ENCODE measurements around the gene GPN1.
"Not testable (repeated sequence)": the region's sequence is repeated elsewhere in the genome, so short reads cannot be mapped to it uniquely, and the experiment has no call there.

GPN1 gene

GRCh38 chr2:27627963-27628766 lies 685 bp upstream of the GPN1 start:
- TF ChIP-seq CTCF (IDR thresholded peaks at IDR 0.05; ENCODE audit: poor library complexity, severe bottlenecking), result no peak
- ATAC-seq (ENCODE audit: low read depth), result peak; percentile 71

GRCh38 chr2:27630257-27630656 lies 1.4 kb downstream of the GPN1 start:
- H3K27ac ChIP-seq (ENCODE audit: poor library complexity, severe bottlenecking); DNase-seq (ENCODE audit: low spot score); H3K4me3 ChIP-seq (ENCODE audit: severe bottlenecking); ATAC-seq (ENCODE audit: low read depth); H3K9me3 ChIP-seq (ENCODE audit: severe bottlenecking); H3K27me3 ChIP-seq (ENCODE audit: insufficient read depth, poor library complexity, severe bottlenecking): not testable (repeated sequence)
- H3K36me3 ChIP-seq (ENCODE audit: low read depth), result peaks cover 47% of the 10 kb centered on the region
- peaks cover 18% of the 10 kb centered on the region for H3K4me1 ChIP-seq (ENCODE audit: insufficient read depth, poor library complexity, severe bottlenecking)

More at GRCh38 chr2:27627963-27628766, 685 bp upstream of the GPN1 start:
- no peak for DNase-seq (ENCODE audit: low spot score)
- H3K27me3 ChIP-seq (ENCODE audit: insufficient read depth, poor library complexity, severe bottlenecking), result no peaks in the 10 kb centered on the region
- H3K4me3 ChIP-seq (ENCODE audit: severe bottlenecking), result peak overlapping the region; percentile 83
- H3K27ac ChIP-seq (ENCODE audit: poor library complexity, severe bottlenecking), result peak overlapping the region; percentile 95
- peaks cover 18% of the 10 kb centered on the region for H3K4me1 ChIP-seq (ENCODE audit: insufficient read depth, poor library complexity, severe bottlenecking)
- H3K36me3 ChIP-seq (ENCODE audit: low read depth), result peaks cover 33% of the 10 kb centered on the region
- H3K9me3 ChIP-seq (ENCODE audit: severe bottlenecking), result no peaks in the 10 kb centered on the region

- Histone ChIP-seq H3K9me3 (ENCODE audit: severe bottlenecking) (no peaks in the 10 kb centered on the region), H3K27ac (ENCODE audit: poor library complexity, severe bottlenecking) (no peak overlapping the region), H3K36me3 (ENCODE audit: low read depth) (peaks cover 87% of the 10 kb centered on the region), H3K4me1 (ENCODE audit: insufficient read depth, poor library complexity, severe bottlenecking) (peaks cover 16% of the 10 kb centered on the region), H3K4me3 (ENCODE audit: severe bottlenecking) (no peak overlapping the region), H3K27me3 (ENCODE audit: insufficient read depth, poor library complexity, severe bottlenecking) (no peaks in the 10 kb centered on the region)
- DNase-seq (ENCODE audit: low spot score) (no peak), ATAC-seq (ENCODE audit: low read depth) (no peak)
- no peak for TF ChIP-seq CTCF (IDR thresholded peaks at IDR 0.05; ENCODE audit: poor library complexity, severe bottlenecking)
Observed at GRCh38 chr2:27634291-27634690, 5.4 kb downstream of the GPN1 start.

GRCh38 chr2:27636766-27637165 lies 7.9 kb downstream of the GPN1 start:
- Histone ChIP-seq H3K36me3 (ENCODE audit: low read depth) (peaks cover 96% of the 10 kb centered on the region), H3K4me1 (ENCODE audit: insufficient read depth, poor library complexity, severe bottlenecking) (peaks cover 16% of the 10 kb centered on the region), H3K27ac (ENCODE audit: poor library complexity, severe bottlenecking) (peak overlapping the region; percentile 60), H3K27me3 (ENCODE audit: insufficient read depth, poor library complexity, severe bottlenecking) (no peaks in the 10 kb centered on the region), H3K4me3 (ENCODE audit: severe bottlenecking) (no peak overlapping the region), H3K9me3 (ENCODE audit: severe bottlenecking) (no peaks in the 10 kb centered on the region)
- ATAC-seq (ENCODE audit: low read depth) (no peak), DNase-seq (ENCODE audit: low spot score) (no peak)
- no peak for TF ChIP-seq CTCF (IDR thresholded peaks at IDR 0.05; ENCODE audit: poor library complexity, severe bottlenecking)

- ATAC-seq (ENCODE audit: low read depth) (peak; percentile 93), DNase-seq (ENCODE audit: low spot score) (no peak)
- Histone ChIP-seq H3K4me1 (ENCODE audit: insufficient read depth, poor library complexity, severe bottlenecking) (peaks cover 16% of the 10 kb centered on the region), H3K4me3 (ENCODE audit: severe bottlenecking) (no peak overlapping the region), H3K36me3 (ENCODE audit: low read depth) (peaks cover 95% of the 10 kb centered on the region), H3K9me3 (ENCODE audit: severe bottlenecking) (no peaks in the 10 kb centered on the region), H3K27me3 (ENCODE audit: insufficient read depth, poor library complexity, severe bottlenecking) (no peaks in the 10 kb centered on the region), H3K27ac (ENCODE audit: poor library complexity, severe bottlenecking) (peak overlapping the region; percentile 60)
- TF ChIP-seq CTCF (IDR thresholded peaks at IDR 0.05; ENCODE audit: poor library complexity, severe bottlenecking), result no peak
Observed at GRCh38 chr2:27638037-27638637, 9.3 kb downstream of the GPN1 start.
